Measurements from ENCODE around the gene CFLAR. TPM values are rescaled to one million over a fixed set of nuclear protein-coding genes. Genes with fewer than 3 reads are reported as not detected.

The CFLAR gene
- total RNA-seq, 1 experiment from 2014 or later = 56.4 TPM

DNA sequence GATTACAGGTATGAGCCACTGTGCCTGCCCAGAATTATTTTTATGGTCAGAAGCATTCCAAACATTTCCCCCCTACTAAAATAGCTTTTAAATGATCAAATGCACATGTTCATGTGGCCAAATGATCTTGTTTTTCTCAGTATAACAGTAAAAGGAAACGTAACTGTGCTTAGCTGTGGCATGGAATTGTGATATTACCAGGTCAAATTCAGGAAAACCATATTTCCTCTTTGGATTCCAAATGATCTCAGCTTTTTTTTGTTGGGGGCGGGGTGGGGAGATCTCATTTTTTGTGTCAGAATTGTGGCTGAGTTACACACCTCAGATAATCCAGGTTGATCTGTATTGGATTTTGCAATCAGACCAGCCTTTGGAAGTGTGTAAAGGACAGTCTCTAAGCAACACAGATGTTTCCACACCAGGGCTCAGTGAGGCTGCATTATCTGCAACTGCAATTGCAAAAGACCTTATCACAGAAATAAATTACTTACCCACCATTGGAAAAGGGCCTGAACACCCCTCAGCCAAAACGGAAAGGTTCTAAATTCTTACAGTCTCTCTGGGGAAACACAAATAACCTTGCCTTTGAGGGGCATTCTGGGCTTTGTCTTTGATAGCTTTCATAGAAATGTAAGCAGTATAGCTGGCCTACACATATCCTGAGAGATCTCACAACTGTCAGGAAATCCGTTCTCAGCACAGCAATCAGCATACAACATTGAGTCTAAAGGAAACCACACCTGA, 75.3 kb downstream of the CFLAR start:
- no TSS peak for BruUV-seq (replicated peaks)

DNA sequence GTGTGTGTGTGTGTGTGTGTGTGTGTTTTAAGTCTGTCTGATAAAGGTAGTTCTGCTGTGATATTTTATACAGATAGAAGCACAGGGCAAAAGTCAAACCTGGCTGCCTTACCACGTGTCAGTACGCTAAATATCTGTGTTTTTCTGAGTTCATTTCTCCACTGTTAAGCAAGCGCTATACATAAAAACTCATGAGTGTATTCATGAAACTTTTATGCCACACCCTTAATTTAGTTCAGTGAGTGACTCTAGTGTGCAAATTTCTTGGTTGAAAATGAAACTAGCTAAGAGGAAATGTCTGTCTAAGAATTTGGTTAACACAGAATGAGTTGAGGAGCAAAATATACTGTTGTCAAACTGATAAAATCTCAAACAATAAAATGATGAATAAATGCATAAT, 78.1 kb downstream of the CFLAR start:
- ChIA-PET POLR2A (no interaction called here), CTCF (no interaction called here)
- no peaks in the 10 kb centered on the region for H3K36me3 ChIP-seq (ENCODE audit: control insufficient read depth, insufficient read depth, low read length)
- no peak for DNase-seq
- Mint-ChIP-seq H3K9me3 (ENCODE audit: unreplicated experiment) (no peaks in the 10 kb centered on the region), H3K27me3 (ENCODE audit: insufficient read depth, unreplicated experiment) (no peaks in the 10 kb centered on the region), H3K4me1 (ENCODE audit: low read depth, unreplicated experiment) (peaks cover 6% of the 10 kb centered on the region), H3K36me3 (ENCODE audit: insufficient read depth, unreplicated experiment) (peaks cover 5% of the 10 kb centered on the region), H3K4me3 (ENCODE audit: unreplicated experiment) (no peak overlapping the region), H3K27ac (ENCODE audit: unreplicated experiment) (no peak overlapping the region)
- BruUV-seq (replicated peaks) = no TSS peak
- no peak overlapping the region for H3K4me3 ChIP-seq (ENCODE audit: low read depth, low read length)
- H3K27me3 ChIP-seq (replicated peaks; ENCODE audit: control insufficient read depth, insufficient read depth, low read length) = no peaks in the 10 kb centered on the region
- intact Hi-C loops (cut with micrococcal nuclease; ENCODE audit: unreplicated experiment) = no loop called here
- TF ChIP-seq, protein P1, sequence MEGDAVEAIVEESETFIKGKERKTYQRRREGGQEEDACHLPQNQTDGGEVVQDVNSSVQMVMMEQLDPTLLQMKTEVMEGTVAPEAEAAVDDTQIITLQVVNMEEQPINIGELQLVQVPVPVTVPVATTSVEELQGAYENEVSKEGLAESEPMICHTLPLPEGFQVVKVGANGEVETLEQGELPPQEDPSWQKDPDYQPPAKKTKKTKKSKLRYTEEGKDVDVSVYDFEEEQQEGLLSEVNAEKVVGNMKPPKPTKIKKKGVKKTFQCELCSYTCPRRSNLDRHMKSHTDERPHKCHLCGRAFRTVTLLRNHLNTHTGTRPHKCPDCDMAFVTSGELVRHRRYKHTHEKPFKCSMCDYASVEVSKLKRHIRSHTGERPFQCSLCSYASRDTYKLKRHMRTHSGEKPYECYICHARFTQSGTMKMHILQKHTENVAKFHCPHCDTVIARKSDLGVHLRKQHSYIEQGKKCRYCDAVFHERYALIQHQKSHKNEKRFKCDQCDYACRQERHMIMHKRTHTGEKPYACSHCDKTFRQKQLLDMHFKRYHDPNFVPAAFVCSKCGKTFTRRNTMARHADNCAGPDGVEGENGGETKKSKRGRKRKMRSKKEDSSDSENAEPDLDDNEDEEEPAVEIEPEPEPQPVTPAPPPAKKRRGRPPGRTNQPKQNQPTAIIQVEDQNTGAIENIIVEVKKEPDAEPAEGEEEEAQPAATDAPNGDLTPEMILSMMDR (IDR thresholded peaks at IDR 0.05; ENCODE audit: insufficient read depth in 1 of 2, low read depth in 1 of 2, low read length in 1 of 2, severe bottlenecking in 1 of 2, unreplicated experiment in 1 of 2) = no peak
- H3K9me3 ChIP-seq = no peaks in the 10 kb centered on the region
- 0 out of 2 replicates have a peak, but pooled peaks cover 4% of the 10 kb centered on the region for H3K4me1 ChIP-seq

More for the DNA sequence above, 75.3 kb downstream of the CFLAR start:
- Histone ChIP-seq H3K27me3 (replicated peaks; ENCODE audit: control insufficient read depth, insufficient read depth, low read length) (no peaks in the 10 kb centered on the region), H3K36me3 (ENCODE audit: control insufficient read depth, insufficient read depth, low read length) (no peaks in the 10 kb centered on the region; the same call in 1 of the 2 replicates), H3K4me3 (ENCODE audit: low read depth, low read length) (no peak overlapping the region), H3K9me3 (no peaks in the 10 kb centered on the region), H3K4me1 (0 out of 2 replicates have a peak, but pooled peaks cover 4% of the 10 kb centered on the region)
- intact Hi-C loops (cut with micrococcal nuclease; ENCODE audit: unreplicated experiment) = no loop called here
- Mint-ChIP-seq H3K9me3 (ENCODE audit: unreplicated experiment) (no peaks in the 10 kb centered on the region), H3K27me3 (ENCODE audit: insufficient read depth, unreplicated experiment) (no peaks in the 10 kb centered on the region), H3K4me1 (ENCODE audit: low read depth, unreplicated experiment) (peaks cover 6% of the 10 kb centered on the region), H3K4me3 (ENCODE audit: unreplicated experiment) (no peak overlapping the region), H3K36me3 (ENCODE audit: insufficient read depth, unreplicated experiment) (peaks cover 4% of the 10 kb centered on the region), H3K27ac (ENCODE audit: unreplicated experiment) (no peak overlapping the region)
- CTCF ChIA-PET = interaction anchor here (1.4 kb wide), 1 partner anchor 9 kb away, joined by 4 read pairs; the partner anchor contains the start of gene CASP10
- TF ChIP-seq, protein P1 (IDR thresholded peaks at IDR 0.05; ENCODE audit: insufficient read depth in 1 of 2, low read depth in 1 of 2, low read length in 1 of 2, severe bottlenecking in 1 of 2, unreplicated experiment in 1 of 2) = no peak
- POLR2A ChIA-PET = no interaction called here
- peak in 1 of 2 experiments; percentile 16 for DNase-seq

DNA sequence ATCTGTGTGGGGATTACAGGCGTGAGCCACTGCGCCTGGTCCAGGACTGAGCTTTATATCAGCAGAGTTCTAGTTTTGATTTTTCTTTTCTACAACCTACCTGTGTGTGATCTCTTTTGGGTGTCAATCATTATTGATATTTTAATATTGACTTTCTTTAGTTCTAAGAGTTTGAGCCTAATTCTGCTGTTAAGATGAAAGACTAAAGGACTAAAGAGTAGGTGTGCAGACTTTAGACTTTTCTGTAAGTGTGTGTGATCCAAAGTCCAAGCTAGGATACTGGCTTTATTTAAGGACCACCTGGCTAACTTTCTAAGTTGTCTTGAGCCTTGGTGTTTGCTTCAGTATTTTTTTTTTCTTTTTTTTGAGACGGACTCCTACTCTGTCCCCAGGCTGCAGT, 79.4 kb downstream of the CFLAR start:
- H3K27me3 ChIP-seq (replicated peaks; ENCODE audit: control insufficient read depth, insufficient read depth, low read length) = no peaks in the 10 kb centered on the region
- H3K27me3 Mint-ChIP-seq (ENCODE audit: insufficient read depth, unreplicated experiment) = no peaks in the 10 kb centered on the region
- H3K36me3 ChIP-seq (ENCODE audit: control insufficient read depth, insufficient read depth, low read length) = no peaks in the 10 kb centered on the region
- ChIA-PET POLR2A (no interaction called here), CTCF (interaction anchor here (1.3 to 1.4 kb wide), 3 partner anchors 13 to 126 kb away, joined by 3 to 7 read pairs (median 5); partner anchors contain the start of gene CASP10)
- no TSS peak for BruUV-seq (replicated peaks)
- 0 out of 2 replicates have a peak, but pooled peaks cover 4% of the 10 kb centered on the region for H3K4me1 ChIP-seq
- no peak overlapping the region for H3K4me3 Mint-ChIP-seq (ENCODE audit: unreplicated experiment)
- H3K9me3 ChIP-seq = no peaks in the 10 kb centered on the region
- TF ChIP-seq, protein P1 (IDR thresholded peaks at IDR 0.05; ENCODE audit: insufficient read depth in 1 of 2, low read depth in 1 of 2, low read length in 1 of 2, severe bottlenecking in 1 of 2, unreplicated experiment in 1 of 2) = no peak
- intact Hi-C loops (cut with micrococcal nuclease; ENCODE audit: unreplicated experiment) = no loop called here
- H3K27ac Mint-ChIP-seq (ENCODE audit: unreplicated experiment) = no peak overlapping the region
- peaks cover 5% of the 10 kb centered on the region for H3K36me3 Mint-ChIP-seq (ENCODE audit: insufficient read depth, unreplicated experiment)
- no peak overlapping the region for H3K4me3 ChIP-seq (ENCODE audit: low read depth, low read length)
- DNase-seq = no peak
- peaks cover 6% of the 10 kb centered on the region for H3K4me1 Mint-ChIP-seq (ENCODE audit: low read depth, unreplicated experiment)
- no peaks in the 10 kb centered on the region for H3K9me3 Mint-ChIP-seq (ENCODE audit: unreplicated experiment)
